AG04449 (cell line): ENCODE data around the gene RNF115.

Source experiments
- CTCF ChIA-PET: fragments of 350-600 bp; formaldehyde crosslinking; extraction: SDS; loops from one replicate; lab custom pipeline; 2021; ENCODE audit warnings: antibody characterized with exemption; lab: Yijun Ruan, JAX
- POLR2A ChIA-PET: fragments of 400-600, 350-600 bp; formaldehyde crosslinking; extraction: SDS; loops from one replicate; lab custom pipeline; 2020; ENCODE audit warnings: antibody characterized with exemption, inconsistent platforms; lab: Yijun Ruan, JAX
- DNase-seq: peaks from one replicate; pipeline ENCODE4 v3.0.0-alpha.2; 2010; ENCODE audit warnings: low read depth, low spot score
- H3K4me3 ChIP-seq: 2 replicates; pipeline ENCODE4 v1.5.1; 2011; ENCODE audit warnings: low read depth, mild to moderate bottlenecking, control low read depth, low read length
- CTCF ChIP-seq: IDR thresholded peaks from one replicate; pipeline ENCODE4 v1.5.1; 2011; ENCODE audit warnings: mild to moderate bottlenecking, moderate library complexity, low read length, control low read depth, inconsistent platforms; ENCODE audit not compliant: insufficient read depth; ENCODE audit errors: missing control alignments

RNF115 gene

GRCh38 chr1:145711213-145711651, 112.7 kb downstream of the RNF115 start:
- no peak for DNase-seq
- CTCF ChIA-PET, result interaction anchor here (2.0 to 2.1 kb wide), 2 partner anchors 9 to 11 kb away, joined by 10 read pairs; no protein-coding TSS in a partner anchor
- H3K4me3 ChIP-seq, result no peak overlapping the region
- no peak for TF ChIP-seq CTCF
- POLR2A ChIA-PET, result no interaction called here

- DNase-seq, result no peak
These were observed 113.4 kb downstream of the RNF115 start for GRCh38 chr1:145710291-145711027.

GRCh38 chr1:145708063-145708462, 115.8 kb downstream of the RNF115 start:
- ChIA-PET POLR2A (no interaction called here), CTCF (interaction anchor here (3.2 kb wide), 1 partner anchor 12 kb away, joined by 33 read pairs; the partner anchor contains the start of gene CD160)
- DNase-seq, result no peak

More at GRCh38 chr1:145710291-145711027, 113.4 kb downstream of the RNF115 start:
- TF ChIP-seq CTCF, result no peak
- ChIA-PET POLR2A (no interaction called here), CTCF (interaction anchor here (2.0 to 2.1 kb wide), 2 partner anchors 10 to 11 kb away, joined by 10 read pairs; no protein-coding TSS in a partner anchor)
- no peak overlapping the region for H3K4me3 ChIP-seq

GRCh38 chr1:145707183-145707867, 116.6 kb downstream of the RNF115 start, which contains the start of gene PDZK1:
Gene PDZK1, minus strand, starts transcription at chr1:145707368. Its CDS starts 19,347 bp downstream, at chr1:145688021.
- no peak within 1 kb of the TSS for H3K4me3 ChIP-seq
- ChIA-PET POLR2A (no interaction called here), CTCF (interaction anchor here (2.5 to 3.2 kb wide), 2 partner anchors 9 to 13 kb away, joined by 10 to 33 read pairs; partner anchors contain the start of gene CD160)
- DNase-seq, result no peak
- no peak for TF ChIP-seq CTCF

More at GRCh38 chr1:145708063-145708462, 115.8 kb downstream of the RNF115 start:
- no peak overlapping the region for H3K4me3 ChIP-seq
- no peak for TF ChIP-seq CTCF

- ChIA-PET CTCF (interaction anchor here (2.5 to 4.4 kb wide), 2 partner anchors 11 to 15 kb away, joined by 10 to 42 read pairs; partner anchors contain the start of gene CD160), POLR2A (no interaction called here)
- H3K4me3 ChIP-seq, result no peak overlapping the region
- no peak for TF ChIP-seq CTCF
- DNase-seq, result no peak
These were observed 117.7 kb downstream of the RNF115 start for GRCh38 chr1:145706086-145706664.
